NCI-H345 (cell line): ENCODE results near the gene KRTDAP.

ENCODE experiments used
- DNase-seq: peaks from one replicate; lab custom pipeline; 2025; lab: John Stamatoyannopoulos, UW

Gene KRTDAP

GRCh38 chr19:35512831-35513627 lies 22.8 kb upstream of the KRTDAP start:
- DNase-seq = no peak

DNA sequence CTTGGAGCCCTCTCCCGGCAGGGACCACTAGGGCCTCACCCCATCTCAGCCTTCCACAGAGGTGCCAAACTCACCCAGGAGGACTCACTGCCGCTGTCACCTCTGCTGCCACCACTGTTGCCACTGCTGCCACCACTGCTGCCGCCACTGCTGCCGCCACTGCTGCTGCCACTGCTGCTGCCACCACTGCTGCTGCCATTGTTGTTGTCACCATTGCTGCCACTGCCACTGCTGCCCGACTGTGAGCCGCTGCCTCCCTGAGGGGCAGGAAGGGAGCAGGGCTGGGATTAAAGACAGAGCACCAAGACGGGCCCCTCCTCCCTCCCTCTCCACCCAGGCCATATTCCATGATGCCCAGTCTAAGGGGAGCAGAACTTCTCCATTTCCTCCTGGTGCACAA lies 21.1 kb upstream of the KRTDAP start:
- DNase-seq = no peak

GRCh38 chr19:35510626-35510964 lies 20.3 kb upstream of the KRTDAP start:
- DNase-seq = no peak

GRCh38 chr19:35509861-35510625 lies 19.8 kb upstream of the KRTDAP start:
- peak; percentile 88 for DNase-seq

- DNase-seq = peak; percentile 52
These were observed 18.9 kb upstream of the KRTDAP start for GRCh38 chr19:35509018-35509652.

- DNase-seq = no peak
These were observed 17.9 kb upstream of the KRTDAP start for GRCh38 chr19:35508129-35508528.

- DNase-seq = no peak
These were observed 17.3 kb upstream of the KRTDAP start for GRCh38 chr19:35507561-35507960.

DNA sequence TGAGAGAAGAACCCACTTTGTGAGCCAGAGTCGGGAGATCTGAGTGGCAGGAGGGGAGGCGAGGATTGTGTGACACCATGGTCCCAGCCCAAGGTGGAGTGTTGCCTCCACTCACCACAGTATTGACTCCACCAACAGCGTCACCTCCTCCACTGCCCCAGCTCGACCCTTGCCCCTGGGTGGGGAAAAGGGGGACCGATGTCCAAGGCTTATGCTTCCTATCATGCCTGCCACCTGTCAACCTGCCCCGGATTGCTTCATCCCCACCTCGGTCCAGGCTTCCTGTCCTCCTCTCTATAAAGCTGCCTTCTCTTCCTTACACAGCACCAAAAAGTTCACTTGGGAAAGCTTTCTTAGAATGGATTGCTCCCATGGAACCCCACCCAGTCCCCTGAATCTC lies 15.7 kb upstream of the KRTDAP start:
- DNase-seq = no peak

GRCh38 chr19:35502751-35503150 lies 12.5 kb upstream of the KRTDAP start:
- DNase-seq = no peak

DNA sequence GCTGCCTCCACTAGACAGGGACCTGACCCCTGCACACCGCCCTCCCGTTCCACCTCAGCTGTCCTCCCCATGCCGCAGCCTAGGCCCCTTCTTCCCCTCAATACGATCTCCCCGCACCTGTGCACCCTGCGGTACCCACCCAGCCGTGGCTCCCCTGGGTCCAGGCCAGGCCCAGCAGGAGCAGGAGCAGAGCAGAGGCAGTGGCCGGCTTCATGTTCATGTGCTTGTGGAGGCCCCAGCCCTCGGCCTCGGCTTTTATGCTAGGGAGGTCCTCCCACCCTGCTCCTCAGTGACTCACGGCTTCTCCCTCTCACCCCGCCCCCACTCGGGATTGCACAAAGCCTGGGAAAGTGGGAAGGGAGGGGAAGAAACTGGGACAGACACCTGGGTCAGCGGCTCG lies 11.4 kb upstream of the KRTDAP start:
- no peak for DNase-seq

GRCh38 chr19:35500611-35501010 lies 10.3 kb upstream of the KRTDAP start:
- DNase-seq = no peak

GRCh38 chr19:35498984-35499527 lies 8.8 kb upstream of the KRTDAP start:
- DNase-seq = no peak

GRCh38 chr19:35498220-35498619 lies 8.0 kb upstream of the KRTDAP start:
- DNase-seq = no peak

- no peak for DNase-seq
These were observed 7.1 kb upstream of the KRTDAP start for GRCh38 chr19:35497406-35497805.

DNA sequence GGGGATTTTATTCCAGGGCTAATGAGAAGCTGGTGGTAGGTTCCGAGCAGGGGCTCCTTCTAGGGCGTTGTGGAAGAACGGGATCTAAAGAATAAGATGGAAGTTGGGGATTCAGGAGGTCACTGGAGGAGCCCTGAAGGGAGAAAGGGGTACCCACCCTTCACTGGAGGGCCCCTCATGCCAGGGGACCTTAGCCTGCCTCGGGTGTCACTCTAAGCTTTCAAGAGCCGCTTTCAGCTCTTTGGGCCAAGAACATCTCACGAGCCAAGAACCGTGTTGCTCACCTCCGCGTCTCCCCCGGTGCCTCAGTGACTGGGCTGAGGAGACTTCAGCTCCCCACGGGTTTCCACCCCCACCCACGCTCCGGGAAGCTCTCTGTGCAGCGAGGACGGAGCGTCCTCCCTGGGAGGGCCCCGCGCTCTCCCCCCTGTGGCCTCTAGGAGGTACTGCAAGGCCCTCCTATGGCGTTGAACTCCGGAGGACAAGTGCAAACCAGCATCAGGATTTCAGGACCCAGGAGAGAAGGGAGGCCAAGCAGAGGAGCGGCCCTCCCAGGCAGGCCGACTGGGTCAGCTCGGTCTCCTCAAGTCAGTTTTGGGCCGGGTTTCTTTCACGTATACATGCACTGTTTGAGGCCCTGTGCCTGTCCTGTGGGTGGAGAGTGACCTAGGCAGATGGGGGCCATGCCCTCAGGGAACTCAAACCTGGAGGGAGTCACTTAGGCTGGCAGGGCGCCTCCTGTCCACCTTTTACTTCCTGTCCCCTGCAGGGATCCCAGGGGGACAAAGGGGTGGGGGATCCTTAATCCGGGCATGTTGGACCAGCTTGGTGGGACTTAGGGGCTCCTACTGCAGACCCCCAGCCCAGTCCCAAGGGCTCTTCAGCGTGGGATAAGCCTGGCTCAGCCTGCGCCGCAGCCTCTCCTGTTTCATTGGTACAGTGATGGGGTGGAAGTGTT lies 5.1 kb upstream of the KRTDAP start:
- peak; percentile 77 for DNase-seq

- DNase-seq = no peak
These were observed 3.7 kb upstream of the KRTDAP start for GRCh38 chr19:35493971-35494370.

DNA sequence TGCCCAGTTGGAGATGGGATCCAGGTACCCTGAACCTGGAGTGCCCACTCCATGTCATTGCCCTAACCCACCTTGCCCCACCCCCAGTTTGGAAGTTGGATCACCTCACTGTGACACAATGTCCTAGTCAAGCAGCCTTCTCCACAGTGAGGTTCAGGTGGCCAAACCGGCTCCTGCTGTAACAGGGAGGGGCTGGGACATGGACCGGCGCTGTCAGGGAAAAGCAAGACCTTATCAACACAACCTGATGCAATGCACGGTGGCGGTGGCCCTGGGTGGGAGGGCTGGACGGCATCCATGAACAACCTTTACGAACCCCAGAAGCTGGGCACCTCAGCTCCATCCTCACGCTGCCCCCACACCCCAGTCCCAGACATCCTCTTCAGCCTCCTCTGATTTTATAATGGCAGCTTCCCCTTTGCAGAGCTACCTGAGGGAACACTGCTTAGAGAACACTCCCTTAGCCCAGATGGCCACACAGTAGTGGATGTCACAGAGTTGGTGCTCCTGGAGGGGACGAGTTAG lies 1.6 kb upstream of the KRTDAP start:
- no peak for DNase-seq

DNA sequence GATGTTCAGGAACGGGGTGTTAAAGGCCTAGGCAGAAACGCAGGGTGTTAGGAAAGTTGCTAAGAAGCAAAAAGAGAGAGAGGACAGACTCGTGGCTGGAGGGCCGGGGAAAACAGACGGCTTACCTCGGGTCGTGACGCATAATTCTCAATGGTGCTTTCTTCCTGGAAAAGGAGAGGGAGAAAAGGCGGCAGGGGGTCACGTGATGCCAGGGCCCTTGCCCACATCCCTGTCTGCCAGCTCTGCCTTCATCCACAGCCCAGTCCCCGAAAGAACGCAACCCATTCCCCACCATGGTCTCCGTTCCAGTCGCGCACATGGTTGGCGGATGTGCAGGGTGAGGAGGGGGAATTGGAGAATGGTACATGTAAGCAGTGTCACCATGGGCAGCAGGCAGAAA lies 1.6 kb downstream of the KRTDAP start:
- no peak for DNase-seq

DNA sequence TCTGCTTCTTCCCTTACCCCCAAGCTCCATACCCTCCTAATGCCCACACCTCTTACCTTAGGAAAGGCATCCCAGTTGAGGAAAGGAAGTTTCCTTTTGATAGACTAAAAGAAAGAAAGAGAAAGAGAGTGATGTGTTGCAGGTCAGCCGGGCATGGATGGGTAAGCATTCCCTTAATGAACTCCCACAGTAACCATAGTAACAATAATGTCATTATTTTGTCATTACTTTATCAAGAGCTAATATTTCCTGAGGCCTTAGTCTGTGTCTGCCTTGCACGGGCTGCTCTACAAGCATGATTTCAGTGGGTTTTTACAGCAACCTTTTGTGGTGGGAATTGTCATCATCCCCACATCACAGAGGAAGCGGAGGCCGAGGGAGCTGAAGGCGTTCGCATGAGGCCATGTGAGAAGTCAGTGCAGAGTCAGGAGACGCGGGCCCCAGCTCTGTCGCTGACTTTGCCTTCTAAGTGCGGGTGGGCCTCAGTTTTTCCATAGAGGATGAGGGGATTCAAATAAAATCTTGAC lies 2.5 kb downstream of the KRTDAP start:
- no peak for DNase-seq

- no peak for DNase-seq
These were observed 4.0 kb downstream of the KRTDAP start for GRCh38 chr19:35486268-35486708.
